CD4-positive, alpha-beta T cell treated with Interleukin-4 for 1 hour (primary cell): ENCODE measurements around the gene L1TD1.
"Not testable (repeated sequence)": the region's sequence is repeated elsewhere in the genome, so short reads cannot be mapped to it uniquely, and the experiment has no call there.

Source experiments
- DNase-seq, 2 donors: peaks; one replicate each; pipeline ENCODE4 v3.0.0-alpha.2; 2020 to 2022

The L1TD1 gene

GRCh38 chr1:62237950-62238374 lies 43.3 kb downstream of the L1TD1 start:
- DNase-seq = no peak

DNA sequence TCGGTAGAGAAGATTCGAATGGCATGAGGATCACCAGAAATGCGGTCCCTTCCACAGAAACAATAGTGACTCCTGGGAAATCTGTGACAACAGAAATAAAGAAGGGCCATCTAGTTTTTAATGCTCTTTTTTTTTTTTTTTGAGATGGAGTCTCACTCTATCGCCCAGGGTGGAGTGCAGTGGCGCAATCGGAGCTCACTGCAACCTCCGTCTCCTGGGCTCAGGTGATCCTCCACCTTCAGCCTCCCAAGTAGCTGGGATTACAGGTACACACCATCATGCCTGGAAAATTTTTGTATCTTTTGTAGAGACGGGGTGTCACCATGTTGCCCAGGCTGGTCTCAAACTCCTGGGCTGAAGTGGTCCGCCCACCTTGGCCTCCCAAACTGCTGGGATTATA lies 43.9 kb downstream of the L1TD1 start:
- DNase-seq = no peak

GRCh38 chr1:62239652-62240403 lies 45.2 kb downstream of the L1TD1 start:
- DNase-seq = not testable (repeated sequence)

DNA sequence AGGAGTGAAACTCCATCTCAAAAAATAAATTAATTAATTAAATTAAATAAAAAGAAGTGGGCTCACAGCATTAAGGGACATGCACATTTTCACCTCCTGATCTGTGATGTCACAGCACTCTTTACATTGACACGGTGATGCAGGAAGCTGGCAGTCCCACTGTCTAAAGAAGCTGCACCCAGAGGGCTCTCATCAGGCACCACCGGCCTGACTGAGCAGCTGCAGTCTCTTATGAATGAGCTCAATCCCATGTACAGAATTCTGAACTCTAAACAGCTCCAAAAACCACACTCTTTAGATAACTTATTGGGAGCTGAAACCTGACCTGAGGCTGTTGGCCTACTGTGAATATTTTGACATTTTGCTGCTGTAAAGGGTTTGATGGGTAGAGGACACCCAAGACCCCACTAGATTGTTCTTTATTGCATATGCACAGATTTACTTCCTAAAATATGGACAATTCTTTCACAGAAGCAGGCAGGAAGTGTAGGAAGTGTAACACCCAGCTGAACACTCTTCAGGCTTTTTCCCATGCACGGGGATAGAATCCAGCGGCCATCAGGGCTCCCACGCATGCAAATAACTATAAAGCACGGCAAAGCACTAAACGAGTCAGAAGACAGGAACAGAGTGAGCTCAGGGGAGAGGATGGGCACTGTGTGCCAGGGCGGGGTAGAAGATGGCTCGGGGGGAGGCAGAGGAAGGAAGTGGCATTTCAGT lies 46.2 kb downstream of the L1TD1 start:
- no peak for DNase-seq

DNA sequence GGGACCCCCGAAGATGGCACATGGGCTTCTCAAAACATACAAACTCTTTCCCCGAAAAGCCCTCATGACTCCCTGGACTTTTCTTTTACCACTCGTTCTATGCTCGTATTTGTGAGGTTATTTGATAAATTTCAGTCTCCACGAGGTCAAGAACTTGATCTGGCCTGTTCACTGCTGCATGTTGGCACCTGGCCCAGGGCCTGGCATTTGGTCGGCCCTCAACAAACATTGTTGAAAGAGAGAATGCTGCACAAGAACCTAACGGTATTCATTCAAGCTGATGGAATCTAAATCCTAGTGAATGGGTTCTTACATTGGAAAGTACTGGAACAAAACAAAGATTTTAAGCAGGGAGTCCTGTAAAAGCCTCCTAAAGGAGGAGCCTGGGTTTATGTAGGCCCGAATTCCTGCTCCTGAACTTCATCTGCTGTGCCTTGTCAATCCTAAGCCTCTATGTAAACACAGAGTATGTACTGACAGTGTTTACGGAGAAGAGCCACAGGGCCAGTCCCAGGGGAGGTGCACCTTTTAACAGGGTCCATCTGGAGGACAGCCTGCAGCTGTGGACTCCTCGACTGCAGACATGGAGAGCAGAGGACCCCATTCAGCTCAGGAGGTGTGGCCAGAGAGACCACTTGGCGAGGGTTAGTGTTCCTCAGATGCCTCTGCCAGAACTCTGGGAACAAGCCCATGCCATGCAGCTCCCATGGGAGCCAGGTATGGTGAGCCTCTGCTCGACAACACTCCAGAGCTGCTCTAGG lies 46.9 kb downstream of the L1TD1 start:
- DNase-seq = no peak

DNA sequence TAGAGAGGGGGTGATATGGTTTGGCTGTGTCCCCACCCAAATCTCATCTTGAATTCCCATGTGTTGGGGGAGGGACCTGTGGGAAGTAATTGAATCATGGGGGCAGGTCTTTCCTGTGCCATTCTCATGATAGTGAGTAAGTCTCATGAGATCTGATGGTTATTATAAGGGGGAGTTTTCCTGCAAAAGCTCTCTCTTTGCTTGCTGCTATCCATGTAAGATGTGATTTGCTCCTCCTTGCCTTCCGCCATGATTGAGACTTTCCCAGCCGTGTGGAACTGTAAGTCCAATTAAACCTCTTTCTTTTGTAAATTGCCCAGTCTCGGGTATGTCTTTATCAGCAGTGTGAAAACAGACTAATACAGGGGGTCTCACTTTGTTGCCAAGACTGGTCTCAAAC lies 49.7 kb downstream of the L1TD1 start:
- DNase-seq = not testable (repeated sequence)

GRCh38 chr1:62245201-62245600 lies 50.6 kb downstream of the L1TD1 start:
- no peak for DNase-seq

DNA sequence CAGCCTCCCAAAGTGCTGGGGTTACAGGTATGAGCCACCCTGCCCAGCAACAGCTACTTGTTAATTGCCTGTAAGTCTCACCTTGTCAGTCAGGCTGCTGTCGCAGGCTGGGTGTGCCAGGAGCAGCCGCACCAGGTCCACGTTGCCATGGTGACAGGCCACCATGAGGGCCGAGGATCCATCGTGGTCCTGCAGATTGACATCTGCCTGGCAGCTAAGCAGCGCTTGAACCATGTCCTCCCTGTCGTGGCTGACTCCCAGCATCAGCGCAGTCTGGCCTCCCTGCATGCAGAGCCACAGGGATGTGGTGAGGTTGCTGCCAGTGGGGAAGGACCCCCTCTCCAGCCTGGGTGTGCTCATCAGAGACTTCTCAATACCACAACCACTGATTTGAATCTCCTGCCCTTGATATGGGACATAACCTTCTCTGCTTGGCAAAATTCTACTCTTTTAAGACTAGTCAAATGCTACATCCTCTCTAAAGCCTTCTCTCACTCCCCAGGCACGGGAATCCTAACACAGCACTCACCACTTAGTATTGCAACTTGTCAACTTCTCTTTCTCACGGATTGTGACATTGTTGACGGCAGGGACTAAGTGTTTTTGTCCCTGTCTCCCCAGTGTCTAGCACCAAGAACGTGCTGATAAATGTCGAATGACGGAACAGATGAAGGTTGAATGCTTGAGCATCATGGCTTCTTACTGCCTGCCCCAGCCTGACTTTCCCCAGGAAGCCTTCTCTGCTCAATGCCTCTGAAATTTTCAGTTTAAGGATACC lies 52.9 kb downstream of the L1TD1 start:
- no peak for DNase-seq

- no peak for DNase-seq
Observed at GRCh38 chr1:62250126-62250726, 55.6 kb downstream of the L1TD1 start.

DNA sequence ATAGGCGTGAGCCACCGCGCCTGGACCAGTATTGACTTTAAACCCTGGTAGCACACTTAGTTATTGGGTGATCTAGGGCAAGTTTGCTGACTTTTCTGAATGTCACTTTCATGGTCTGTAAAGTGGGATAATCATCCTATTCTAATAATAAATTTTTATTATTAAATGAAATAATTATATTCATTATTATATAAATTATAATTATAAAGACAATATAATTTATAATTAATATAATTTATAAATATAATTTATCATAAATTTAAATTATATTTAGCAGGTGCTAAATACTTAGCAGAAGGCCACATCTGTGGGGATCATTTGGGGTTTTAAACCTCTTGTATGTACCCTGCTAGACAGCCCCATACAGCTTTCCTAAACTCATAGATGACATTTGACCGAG lies 64.9 kb downstream of the L1TD1 start:
- no peak for DNase-seq

- DNase-seq = no peak
Observed at GRCh38 chr1:62260688-62261087, 66.0 kb downstream of the L1TD1 start.
